Measurements from ENCODE around the gene MYADML2.

MYADML2 gene

GRCh38 chr17:81898029-81898866 is 48.8 kb downstream of the MYADML2 start:
- H3K4me1 ChIP-seq: peaks cover 0 to 21% (median 16%) of the 10 kb centered on the region in 4 donors
- H3K36me3 ChIP-seq: peaks cover 36 to 71% (median 40%) of the 10 kb centered on the region in 3 donors
- DNase-seq: no peak
- H3K27me3 ChIP-seq: no peaks in the 10 kb centered on the region
- H3K4me3 ChIP-seq: no peak overlapping the region
- H3K9me3 ChIP-seq: no peaks in the 10 kb centered on the region
- no peak overlapping the region for H3K27ac ChIP-seq
- intact Hi-C loops (cut with DNase I; ENCODE audit: low total_unique reads): no loop called here
- TF ChIP-seq, protein P1, sequence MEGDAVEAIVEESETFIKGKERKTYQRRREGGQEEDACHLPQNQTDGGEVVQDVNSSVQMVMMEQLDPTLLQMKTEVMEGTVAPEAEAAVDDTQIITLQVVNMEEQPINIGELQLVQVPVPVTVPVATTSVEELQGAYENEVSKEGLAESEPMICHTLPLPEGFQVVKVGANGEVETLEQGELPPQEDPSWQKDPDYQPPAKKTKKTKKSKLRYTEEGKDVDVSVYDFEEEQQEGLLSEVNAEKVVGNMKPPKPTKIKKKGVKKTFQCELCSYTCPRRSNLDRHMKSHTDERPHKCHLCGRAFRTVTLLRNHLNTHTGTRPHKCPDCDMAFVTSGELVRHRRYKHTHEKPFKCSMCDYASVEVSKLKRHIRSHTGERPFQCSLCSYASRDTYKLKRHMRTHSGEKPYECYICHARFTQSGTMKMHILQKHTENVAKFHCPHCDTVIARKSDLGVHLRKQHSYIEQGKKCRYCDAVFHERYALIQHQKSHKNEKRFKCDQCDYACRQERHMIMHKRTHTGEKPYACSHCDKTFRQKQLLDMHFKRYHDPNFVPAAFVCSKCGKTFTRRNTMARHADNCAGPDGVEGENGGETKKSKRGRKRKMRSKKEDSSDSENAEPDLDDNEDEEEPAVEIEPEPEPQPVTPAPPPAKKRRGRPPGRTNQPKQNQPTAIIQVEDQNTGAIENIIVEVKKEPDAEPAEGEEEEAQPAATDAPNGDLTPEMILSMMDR (IDR thresholded peaks at IDR 0.05): no peak

GRCh38 chr17:81895400-81895799 is 51.6 kb downstream of the MYADML2 start:
- H3K36me3 ChIP-seq: peaks cover 36 to 66% (median 36%) of the 10 kb centered on the region in 3 donors
- no peak for DNase-seq
- H3K27ac ChIP-seq: no peak overlapping the region
- intact Hi-C loops (cut with DNase I; ENCODE audit: low total_unique reads): no loop called here
- peaks cover 0 to 21% (median 13%) of the 10 kb centered on the region in 4 donors for H3K4me1 ChIP-seq
- TF ChIP-seq, protein P1 (IDR thresholded peaks at IDR 0.05): no peak
- H3K4me3 ChIP-seq: no peak overlapping the region
- no peaks in the 10 kb centered on the region for H3K9me3 ChIP-seq
- H3K27me3 ChIP-seq: no peaks in the 10 kb centered on the region

DNA sequence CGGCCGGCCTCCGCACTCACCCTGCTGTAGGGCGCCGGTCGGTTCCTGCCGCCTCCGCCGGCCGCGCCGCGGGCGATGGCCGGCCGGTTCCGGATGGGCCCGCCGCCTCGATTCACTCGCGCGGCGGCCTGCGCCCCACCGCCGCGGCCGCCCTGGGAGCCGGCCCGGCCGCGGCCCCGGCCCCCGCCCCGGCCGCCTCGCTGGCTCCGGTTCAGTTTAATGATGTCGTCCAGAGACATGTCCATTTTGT is 55.8 kb downstream of the MYADML2 start:
- Histone ChIP-seq H3K27me3 (no peaks in the 10 kb centered on the region), H3K4me1 (peaks cover 0 to 32% (median 25%) of the 10 kb centered on the region in 4 donors), H3K9me3 (no peaks in the 10 kb centered on the region), H3K27ac (peak overlapping the region; percentile 95 to 96), H3K36me3 (peaks cover 40 to 65% (median 47%) of the 10 kb centered on the region in 3 donors), H3K4me3 (peak overlapping the region; percentile 90 to 98)
- intact Hi-C loops (cut with DNase I; ENCODE audit: low total_unique reads): no loop called here
- DNase-seq: no peak
- TF ChIP-seq, protein P1 (IDR thresholded peaks at IDR 0.05): no peak

DNA sequence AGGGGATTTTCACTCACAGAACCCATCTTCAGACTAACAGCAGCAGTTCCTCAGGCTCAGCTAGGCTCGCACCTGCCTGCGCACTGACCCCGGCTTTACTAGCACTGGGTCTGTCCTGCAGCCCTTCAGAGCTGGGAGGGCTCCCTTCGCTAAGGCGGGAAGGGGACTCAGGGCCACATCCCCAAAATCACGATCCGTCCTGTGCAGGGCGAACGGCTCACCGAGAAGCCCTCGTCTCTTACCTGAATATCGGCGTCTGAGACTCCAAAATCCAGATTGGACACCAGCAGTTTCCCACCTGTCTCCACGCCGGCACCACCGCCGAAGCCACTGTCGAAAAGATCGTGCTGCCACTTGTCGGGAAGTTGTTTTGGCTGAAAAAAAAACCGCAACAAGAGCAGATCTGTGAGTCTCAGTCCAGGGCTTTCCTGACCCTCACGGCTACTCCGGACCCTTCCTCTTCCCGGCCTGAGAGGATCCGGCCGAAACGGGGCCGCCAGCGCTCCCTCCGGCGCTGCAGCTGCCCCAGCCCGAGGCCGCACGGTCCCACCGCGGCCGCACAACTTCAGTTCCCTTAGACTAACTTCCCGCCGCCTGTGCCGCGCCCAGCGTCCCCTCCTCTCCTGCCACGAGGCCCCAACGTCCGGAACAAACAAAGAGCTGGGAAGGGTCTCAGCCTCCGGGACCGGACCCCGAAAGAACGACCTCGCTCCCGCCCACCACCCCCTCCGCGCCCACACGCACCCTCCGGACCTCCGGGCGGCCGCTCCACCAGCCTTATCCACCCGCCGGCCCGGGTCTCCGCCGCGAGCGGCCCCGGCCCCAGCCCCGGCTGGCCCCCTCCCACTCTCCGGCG is 56.4 kb downstream of the MYADML2 start:
- TF ChIP-seq, protein P1 (IDR thresholded peaks at IDR 0.05): no peak
- H3K27ac ChIP-seq: peak overlapping the region; percentile 95 to 96
- peak in 1 of 2 donors; percentile 65 for DNase-seq
- peaks cover 0 to 32% (median 25%) of the 10 kb centered on the region in 4 donors for H3K4me1 ChIP-seq
- H3K36me3 ChIP-seq: peaks cover 35 to 65% (median 47%) of the 10 kb centered on the region in 3 donors
- intact Hi-C loops (cut with DNase I; ENCODE audit: low total_unique reads): no loop called here
- no peaks in the 10 kb centered on the region for H3K27me3 ChIP-seq
- H3K4me3 ChIP-seq: peak overlapping the region; percentile 90 to 98
- H3K9me3 ChIP-seq: no peaks in the 10 kb centered on the region
